H1 (cell line): Measurements from ENCODE around the gene PIAS1. TPM values are rescaled to one million over a fixed set of nuclear protein-coding genes. Genes with fewer than 3 reads are reported as not detected.

Source experiments
- CTCF ChIA-PET: fragments of 300-600 bp; sonication (Branson Sonifier 250); formaldehyde crosslinking; loops from one replicate; lab custom pipeline; 2021; ENCODE audit not compliant: partially characterized antibody; lab: Charles Lee
- POLR2A ChIA-PET: fragments of 300-600 bp; sonication (Branson Sonifier 250); formaldehyde crosslinking; loops from one replicate; lab custom pipeline; 2021; ENCODE audit warnings: inconsistent platforms; ENCODE audit not compliant: partially characterized antibody; lab: Charles Lee
- DNase-seq, 2 experiments: peaks; one replicate each; pipeline versions ENCODE4 v3.0.0 to v3.0.0-alpha.2; 2010 to 2022; ENCODE audit warnings: low spot score in 2 of 2, low read depth in 1 of 2, mixed read lengths in 1 of 2
- FAIRE-seq: peaks from 2 replicates; lab custom pipeline; 2011; peaks lifted over from hg19 to GRCh38; lab: Jason Lieb, UNC
- H2AFZ ChIP-seq: 2 replicates; pipeline ENCODE4 v1.8.1; 2012; ENCODE audit warnings: low read length, inconsistent platforms
- H2AK5ac ChIP-seq: 2 replicates; pipeline ENCODE4 v1.6.1; 2013; ENCODE audit warnings: low read depth, low read length
- H2BK120ac ChIP-seq: replicated peaks from 2 replicates; pipeline ENCODE3; 2013; ENCODE audit warnings: low read depth, low read length, inconsistent platforms
- H2BK12ac ChIP-seq: 2 replicates; pipeline ENCODE4 v1.6.1; 2013; ENCODE audit warnings: low read depth, low read length
- H2BK15ac ChIP-seq: 2 replicates; pipeline ENCODE4 v1.6.1; 2013; ENCODE audit warnings: low read length
- H2BK20ac ChIP-seq: 2 replicates; pipeline ENCODE4 v1.6.1; 2013; ENCODE audit warnings: low read length
- H2BK5ac ChIP-seq: 2 replicates; pipeline ENCODE4 v1.6.1; 2013; ENCODE audit warnings: low read depth, low read length
- H3K14ac ChIP-seq: 2 replicates; pipeline ENCODE4 v1.6.1; 2013; ENCODE audit warnings: inconsistent platforms; ENCODE audit not compliant: insufficient read length
- H3K18ac ChIP-seq: 2 replicates; pipeline ENCODE4 v1.6.1; 2013; ENCODE audit warnings: low read length; ENCODE audit errors: extremely low read depth
- H3K23ac ChIP-seq: 2 replicates; pipeline ENCODE4 v1.6.1; 2013; ENCODE audit warnings: inconsistent platforms; ENCODE audit not compliant: insufficient read length
- H3K23me2 ChIP-seq: 2 replicates; pipeline ENCODE4 v1.6.1; 2013; ENCODE audit warnings: low read depth, low read length
- H3K27ac ChIP-seq: 2 replicates; pipeline ENCODE4 v1.6.1; 2011; ENCODE audit warnings: low read depth, low read length, inconsistent platforms
- H3K27me3 ChIP-seq, 4 experiments: replicated peaks in 1 of 4; 1 replicate in 1 of 4; 2 replicates in 3 of 4; pipeline versions ENCODE4 v1.6.1 to v1.8.1; 2011 to 2013; ENCODE audit warnings: low read length in 3 of 4, mild to moderate bottlenecking in 3 of 4, inconsistent platforms in 2 of 4, mixed read lengths in 2 of 4, moderate library complexity in 1 of 4; ENCODE audit not compliant: control insufficient read depth in 3 of 4, insufficient read depth in 3 of 4; ENCODE audit errors: extremely low read depth in 1 of 4
- H3K36me3 ChIP-seq, 4 experiments: 2 replicates each; pipeline versions ENCODE4 v1.6.1 to v1.8.1; 2011 to 2013; ENCODE audit warnings: mild to moderate bottlenecking in 4 of 4, low read length in 3 of 4, moderate library complexity in 2 of 4, control low read depth in 1 of 4, inconsistent platforms in 1 of 4; ENCODE audit not compliant: insufficient read depth in 4 of 4, control insufficient read depth in 2 of 4
- H3K4ac ChIP-seq: replicated peaks from 2 replicates; pipeline ENCODE3; 2013; ENCODE audit warnings: low read length, low read depth, mixed read lengths, inconsistent platforms; ENCODE audit not compliant: insufficient read length
- H3K4me1 ChIP-seq, 4 experiments: replicated peaks in 1 of 4; 1 replicate in 1 of 4; 2 replicates in 3 of 4; pipeline versions ENCODE4 v1.6.1 to v1.8.1; 2011 to 2013; ENCODE audit warnings: low read length in 3 of 4, inconsistent platforms in 2 of 4, mixed read lengths in 1 of 4; ENCODE audit not compliant: insufficient read depth in 4 of 4, control insufficient read depth in 3 of 4
- H3K4me2 ChIP-seq, 2 experiments: 2 replicates each; pipeline versions ENCODE4 v1.6.1 to v1.8.1; 2011 to 2013; ENCODE audit warnings: low read depth in 2 of 2, low read length in 2 of 2, control low read depth in 1 of 2, inconsistent platforms in 1 of 2, mild to moderate bottlenecking in 1 of 2; ENCODE audit not compliant: insufficient read depth in 1 of 2
- H3K4me3 ChIP-seq, 4 experiments: fragments of 200-600, 300-600 bp in 1 of 4; sonication (generic), shearing (Covaris generic), sonication (Bioruptor Twin) in 1 of 4; 2 replicates each; pipeline versions ENCODE4 v1.5.1 to v1.8.1; 2011 to 2016; ENCODE audit warnings: low read length in 4 of 4, low read depth in 3 of 4, control low read depth in 2 of 4, inconsistent platforms in 2 of 4, mild to moderate bottlenecking in 2 of 4, mixed read lengths in 1 of 4, moderate library complexity in 1 of 4; ENCODE audit not compliant: insufficient read depth in 2 of 4; ENCODE audit errors: extremely low read depth in 1 of 4
- H3K56ac ChIP-seq: replicated peaks from 2 replicates; pipeline ENCODE3; 2013; ENCODE audit warnings: low read depth, mild to moderate bottlenecking, mixed read lengths, low read length, inconsistent platforms; ENCODE audit not compliant: insufficient read length
- H3K79me1 ChIP-seq: 2 replicates; pipeline ENCODE4 v1.6.1; 2013; ENCODE audit warnings: low read depth, low read length, control low read depth
- H3K79me2 ChIP-seq, 2 experiments: 2 replicates each; pipeline versions ENCODE4 v1.6.1 to v1.8.1; 2012 to 2013; ENCODE audit warnings: low read length in 2 of 2, mild to moderate bottlenecking in 2 of 2, inconsistent platforms in 1 of 2; ENCODE audit not compliant: insufficient read depth in 2 of 2, control insufficient read depth in 1 of 2
- H3K9ac ChIP-seq, 4 experiments: replicated peaks in 1 of 4; 1 replicate in 1 of 4; 2 replicates in 3 of 4; pipeline versions ENCODE4 v1.6.1 to v1.8.1; 2011 to 2013; ENCODE audit warnings: low read depth in 3 of 4, low read length in 3 of 4, control low read depth in 2 of 4, mild to moderate bottlenecking in 2 of 4, moderate library complexity in 2 of 4, inconsistent platforms in 1 of 4; ENCODE audit errors: extremely low read depth in 1 of 4
- H3K9me3 ChIP-seq, 2 experiments: 2 replicates each; pipeline versions ENCODE4 v1.6.1 to v1.8.1; 2012 to 2013; ENCODE audit warnings: mild to moderate bottlenecking in 2 of 2, moderate library complexity in 2 of 2, control low read depth in 1 of 2, inconsistent platforms in 1 of 2, low read depth in 1 of 2, low read length in 1 of 2, mixed read lengths in 1 of 2; ENCODE audit not compliant: insufficient read depth in 2 of 2
- H4K20me1 ChIP-seq, 2 experiments: replicated peaks in 1 of 2; 2 replicates each; pipeline versions ENCODE3 to v1.8.1; 2011 to 2013; ENCODE audit warnings: inconsistent platforms in 2 of 2, low read length in 2 of 2, mild to moderate bottlenecking in 1 of 2; ENCODE audit not compliant: insufficient read depth in 2 of 2, control insufficient read depth in 1 of 2
- H4K5ac ChIP-seq: 2 replicates; pipeline ENCODE4 v1.6.1; 2013; ENCODE audit warnings: low read length, low read depth, mixed read lengths, inconsistent platforms; ENCODE audit not compliant: insufficient read length
- H4K8ac ChIP-seq: 2 replicates; pipeline ENCODE4 v1.8.0; 2013; ENCODE audit warnings: mild to moderate bottlenecking, moderate library complexity, low read length, inconsistent platforms; ENCODE audit not compliant: insufficient read depth; ENCODE audit errors: extremely low read depth
- H4K91ac ChIP-seq: replicated peaks from 2 replicates; pipeline ENCODE3; 2013; ENCODE audit warnings: low read length, mixed read lengths, inconsistent platforms; ENCODE audit not compliant: insufficient read length
- CHD1 ChIP-seq: IDR thresholded peaks from 2 replicates; pipeline ENCODE4 v1.6.1; 2012; ENCODE audit warnings: low read depth, low read length, improper control_type of control experiment
- CHD2 ChIP-seq: IDR thresholded peaks from 2 replicates; pipeline ENCODE4 v1.6.1; 2012; ENCODE audit warnings: low read length, improper control_type of control experiment
- E2F6 ChIP-seq: IDR thresholded peaks from 2 replicates; pipeline ENCODE4 v1.6.1; 2012; ENCODE audit warnings: inconsistent platforms
- KDM4A ChIP-seq: IDR thresholded peaks from one replicate; pipeline ENCODE4 v1.7.1; 2012; ENCODE audit warnings: low read depth, mild to moderate bottlenecking, moderate library complexity, low read length, inconsistent platforms; ENCODE audit not compliant: severe bottlenecking
- KDM5A ChIP-seq: fragments of 200-600 bp; IDR thresholded peaks from 2 replicates; pipeline ENCODE4 v1.7.1; 2012; ENCODE audit warnings: mild to moderate bottlenecking, low read length, inconsistent platforms, mixed read lengths
- POLR2A ChIP-seq, 2 experiments: IDR thresholded peaks; 1 replicate in 1 of 2; 2 replicates in 1 of 2; pipeline ENCODE4 v1.6.1; 2011; ENCODE audit warnings: low read depth in 2 of 2, low read length in 2 of 2, mild to moderate bottlenecking in 2 of 2; ENCODE audit errors: control extremely low read depth in 1 of 2
- POU5F1 ChIP-seq: IDR thresholded peaks from 2 replicates; pipeline ENCODE4 v1.6.1; 2011; ENCODE audit warnings: low read depth, mild to moderate bottlenecking, low read length, moderate library complexity
- SIX5 ChIP-seq: IDR thresholded peaks from 2 replicates; pipeline ENCODE4 v1.6.1; 2011; ENCODE audit warnings: mild to moderate bottlenecking, low read depth, low read length
- SP1 ChIP-seq: IDR thresholded peaks from 2 replicates; pipeline ENCODE4 v1.6.1; 2011; ENCODE audit warnings: low read depth, low read length
- TCF12 ChIP-seq: IDR thresholded peaks from 2 replicates; pipeline ENCODE4 v1.6.1; 2011; ENCODE audit warnings: low read depth, mild to moderate bottlenecking, low read length
- ZNF274 ChIP-seq: IDR thresholded peaks from 2 replicates; pipeline ENCODE4 v1.7.0; 2012; ENCODE audit warnings: low read length, borderline replicate concordance; ENCODE audit errors: extremely low read depth
- WGBS, 2 experiments: shearing (Covaris generic) in 1 of 2; methylation state at CpG; one replicate each; pipeline versions ENCODE4 v1.1.6 to v1.1.7; 2013 to 2015; ENCODE audit warnings: low lambda C conversion rate in 2 of 2, mixed read lengths in 2 of 2, inconsistent platforms in 1 of 2, low coverage in 1 of 2, missing lambda C conversion rate in 1 of 2; ENCODE audit not compliant: insufficient replicate concordance in 2 of 2, insufficient coverage in 1 of 2, insufficient read length in 1 of 2; ENCODE audit errors: extremely low coverage in 1 of 2, missing lambda C conversion rate in 1 of 2; 5-methylcytosine and 5-hydroxymethylcytosine counted together
- polyA plus RNA-seq, 7 experiments: library from polyadenylated mRNA; depleted of rRNA in 3 of 7; stranded (reverse) in 5 of 7; unstranded in 2 of 7; fragments of >200 nt in 5 of 7; fragments of 200-250 nt in 2 of 7; gene quantifications; 1 replicate in 5 of 7; 2 replicates in 1 of 7; 4 replicates in 1 of 7; pipeline versions ENCODE4 v1.2.1 to v1.2.3, GENCODE V29; 2011 to 2013; ENCODE audit warnings: missing spikeins in 2 of 7, mixed read lengths in 2 of 7
- total RNA-seq: library from RNA; stranded (reverse); fragmentation: NEBNext Ultra II Directional; extraction: Animal tissue kit (Norgen Biotek cat#: 25700); gene quantifications from 2 replicates; pipeline ENCODE4 v1.2.1, GENCODE V29; 2021

Gene PIAS1
- total and polyA plus RNA-seq, 2 of the 8 experiments (the other 6 are each of a cell fraction or from before 2014, with no cell fraction given), result 30.8 to 34.5 TPM

DNA sequence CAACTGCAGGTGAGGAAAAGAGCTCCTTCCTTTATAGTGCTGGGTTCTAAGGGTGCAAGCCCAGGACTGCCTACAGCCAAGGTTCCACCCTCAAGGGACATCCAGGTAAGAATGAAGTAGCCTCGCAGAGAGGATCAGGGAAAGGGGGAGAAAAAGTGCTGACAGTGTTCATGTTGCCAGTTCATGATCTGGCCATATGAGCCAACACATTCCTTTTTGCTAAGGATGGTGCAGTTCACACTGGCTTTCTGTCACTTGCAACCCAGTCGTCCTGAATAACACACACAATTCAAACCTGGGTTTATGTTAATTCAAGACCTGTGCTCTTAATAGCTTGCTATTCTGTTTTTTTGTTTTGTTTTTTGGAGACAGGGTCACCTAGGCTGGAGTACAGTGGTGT, 166.4 kb downstream of the PIAS1 start:
- H2AFZ ChIP-seq, result no peak overlapping the region
- H3K14ac ChIP-seq, result no peak overlapping the region
- no peak overlapping the region for H4K91ac ChIP-seq
- peaks cover 22 to 77% of the 10 kb centered on the region in 2 experiments for H3K79me2 ChIP-seq
- H4K8ac ChIP-seq, result no peak overlapping the region
- H2BK5ac ChIP-seq, result no peak overlapping the region
- FAIRE-seq, result no peak
- CTCF ChIA-PET, result interaction anchor here (0.7 to 2.4 kb wide), 5 partner anchors 10 to 672 kb away, joined by 3 to 13 read pairs (median 3); no protein-coding TSS in a partner anchor
- H3K4me2 ChIP-seq, result no peak overlapping the region
- no peak overlapping the region for H3K4ac ChIP-seq
- peaks cover 0 to 15% of the 10 kb centered on the region in 2 experiments; a peak in 2 of 4 replicates for H3K9me3 ChIP-seq
- WGBS, 2 experiments, result 87% methylated on average over 2 of the region's 2 CpGs; no CpG with 5 or more reads in 1 of the 2 experiments
- H3K4me3 ChIP-seq, result no peak overlapping the region
- no peak overlapping the region for H2BK20ac ChIP-seq
- peaks cover 3 to 31% (median 17%) of the 10 kb centered on the region in 4 experiments; a peak in 7 of 8 replicates for H3K36me3 ChIP-seq
- no peak overlapping the region for H4K5ac ChIP-seq
- H3K79me1 ChIP-seq, result peaks cover 25% of the 10 kb centered on the region
- no peak overlapping the region for H2BK15ac ChIP-seq
- no peaks in the 10 kb centered on the region for H3K23me2 ChIP-seq
- no peak overlapping the region for H3K23ac ChIP-seq
- H3K27me3 ChIP-seq, result no peaks in the 10 kb centered on the region
- POLR2A ChIA-PET, result interaction anchor here (0.8 to 1.2 kb wide), 2 partner anchors 9 to 267 kb away, joined by 3 read pairs; no protein-coding TSS in a partner anchor
- peaks cover 0 to 14% of the 10 kb centered on the region in 2 experiments for H4K20me1 ChIP-seq
- no peak overlapping the region for H3K9ac ChIP-seq
- H2AK5ac ChIP-seq, result no peak overlapping the region
- DNase-seq, result no peak
- H3K27ac ChIP-seq, result no peak overlapping the region
- no peak overlapping the region for H2BK120ac ChIP-seq
- H2BK12ac ChIP-seq, result no peak overlapping the region
- TF ChIP-seq CHD1, result no peak
- TF ChIP-seq TCF12, result no peak
- no peak for TF ChIP-seq KDM4A
- no peak for TF ChIP-seq SP1
- no peak for TF ChIP-seq POLR2A (IDR thresholded peaks at IDR 0.05; ENCODE audit: control extremely low read depth in 1 of 2, low read depth in 2 of 2, low read length in 2 of 2)
- no peak for TF ChIP-seq E2F6
- no peak for TF ChIP-seq ZNF274
- TF ChIP-seq KDM5A, result no peak
- no peak for TF ChIP-seq POU5F1
- no peak for TF ChIP-seq CHD2
- TF ChIP-seq SIX5, result no peak
- no peaks in the 10 kb centered on the region for H3K4me1 ChIP-seq
- no peak overlapping the region for H3K18ac ChIP-seq
- no peak overlapping the region for H3K56ac ChIP-seq
